Ovary (tissue), 3 donors: ENCODE data around the gene RNF214.

Experiments used
- EP300 ChIP-seq: sonication (generic); formaldehyde crosslinking; IDR thresholded peaks from one replicate; pipeline ENCODE4 v1.6.1; 2017; ENCODE audit warnings: antibody characterized with exemption
- POLR2A ChIP-seq: fragments of 450-650 bp; IDR thresholded peaks from one replicate; pipeline ENCODE4 v1.6.1; 2017; ENCODE audit warnings: antibody characterized with exemption, mild to moderate bottlenecking, moderate library complexity
- TF ChIP-seq, protein P1 (sequence below), 3 donors: fragments of 450-650 bp in 2 of 3; fragments of 200-600 bp in 1 of 3; IDR thresholded peaks; one replicate each; pipeline versions ENCODE4 v1.5.1 to v1.8.0; 2016 to 2022; ENCODE audit warnings: antibody characterized with exemption in 3 of 3, mild to moderate bottlenecking in 1 of 3
- donor health status: DM: no; HTN: no; CAD: no.

DNA sequence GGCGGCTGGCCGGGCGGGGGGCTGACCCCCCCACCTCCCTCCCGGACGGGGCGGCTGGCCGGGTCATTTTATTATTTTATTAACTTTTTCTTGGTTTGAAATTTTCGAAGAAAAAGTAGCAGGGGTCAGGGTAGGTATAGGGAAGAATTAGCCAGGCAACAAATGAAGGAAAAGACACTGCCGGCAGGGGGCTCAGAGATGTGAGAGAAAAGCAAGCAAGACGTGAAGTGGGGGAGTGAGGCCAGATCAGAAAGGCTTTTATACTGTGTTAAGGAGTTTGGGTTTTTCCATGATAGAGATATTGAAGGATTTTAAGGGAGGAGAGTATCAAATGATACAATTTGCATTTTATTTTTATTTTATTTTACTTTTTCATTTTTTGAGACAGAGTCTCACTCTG is 19.0 kb downstream of the RNF214 start:
- TF ChIP-seq, protein P1, sequence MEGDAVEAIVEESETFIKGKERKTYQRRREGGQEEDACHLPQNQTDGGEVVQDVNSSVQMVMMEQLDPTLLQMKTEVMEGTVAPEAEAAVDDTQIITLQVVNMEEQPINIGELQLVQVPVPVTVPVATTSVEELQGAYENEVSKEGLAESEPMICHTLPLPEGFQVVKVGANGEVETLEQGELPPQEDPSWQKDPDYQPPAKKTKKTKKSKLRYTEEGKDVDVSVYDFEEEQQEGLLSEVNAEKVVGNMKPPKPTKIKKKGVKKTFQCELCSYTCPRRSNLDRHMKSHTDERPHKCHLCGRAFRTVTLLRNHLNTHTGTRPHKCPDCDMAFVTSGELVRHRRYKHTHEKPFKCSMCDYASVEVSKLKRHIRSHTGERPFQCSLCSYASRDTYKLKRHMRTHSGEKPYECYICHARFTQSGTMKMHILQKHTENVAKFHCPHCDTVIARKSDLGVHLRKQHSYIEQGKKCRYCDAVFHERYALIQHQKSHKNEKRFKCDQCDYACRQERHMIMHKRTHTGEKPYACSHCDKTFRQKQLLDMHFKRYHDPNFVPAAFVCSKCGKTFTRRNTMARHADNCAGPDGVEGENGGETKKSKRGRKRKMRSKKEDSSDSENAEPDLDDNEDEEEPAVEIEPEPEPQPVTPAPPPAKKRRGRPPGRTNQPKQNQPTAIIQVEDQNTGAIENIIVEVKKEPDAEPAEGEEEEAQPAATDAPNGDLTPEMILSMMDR (IDR thresholded peaks at IDR 0.05): no peak
- TF ChIP-seq EP300 (no peak), POLR2A (no peak)
